ENCODE results near the gene ACVR1.
"Not testable (repeated sequence)": the region's sequence is repeated elsewhere in the genome, so short reads cannot be mapped to it uniquely, and the experiment has no call there.

Gene ACVR1

DNA sequence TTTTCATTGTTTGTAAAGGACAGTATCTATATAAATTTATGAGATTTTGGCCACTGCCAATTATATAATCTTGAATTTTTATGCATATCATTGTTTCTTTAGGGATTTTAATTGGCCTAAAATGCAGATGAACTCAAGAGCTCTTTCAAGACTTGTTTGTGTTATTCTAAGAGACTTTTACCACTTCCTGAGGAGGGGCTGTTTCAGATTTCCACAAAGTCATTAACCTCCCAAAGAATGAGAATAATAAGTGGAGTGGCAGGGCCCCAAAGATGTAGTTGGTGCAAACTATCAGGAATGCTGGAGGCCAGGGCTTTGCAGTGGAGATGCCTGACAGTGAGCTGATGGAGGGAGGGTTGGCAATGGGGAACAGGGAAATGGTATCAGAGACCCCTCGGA lies 15.5 kb upstream of the ACVR1 start:
- no peak for DNase-seq

DNA sequence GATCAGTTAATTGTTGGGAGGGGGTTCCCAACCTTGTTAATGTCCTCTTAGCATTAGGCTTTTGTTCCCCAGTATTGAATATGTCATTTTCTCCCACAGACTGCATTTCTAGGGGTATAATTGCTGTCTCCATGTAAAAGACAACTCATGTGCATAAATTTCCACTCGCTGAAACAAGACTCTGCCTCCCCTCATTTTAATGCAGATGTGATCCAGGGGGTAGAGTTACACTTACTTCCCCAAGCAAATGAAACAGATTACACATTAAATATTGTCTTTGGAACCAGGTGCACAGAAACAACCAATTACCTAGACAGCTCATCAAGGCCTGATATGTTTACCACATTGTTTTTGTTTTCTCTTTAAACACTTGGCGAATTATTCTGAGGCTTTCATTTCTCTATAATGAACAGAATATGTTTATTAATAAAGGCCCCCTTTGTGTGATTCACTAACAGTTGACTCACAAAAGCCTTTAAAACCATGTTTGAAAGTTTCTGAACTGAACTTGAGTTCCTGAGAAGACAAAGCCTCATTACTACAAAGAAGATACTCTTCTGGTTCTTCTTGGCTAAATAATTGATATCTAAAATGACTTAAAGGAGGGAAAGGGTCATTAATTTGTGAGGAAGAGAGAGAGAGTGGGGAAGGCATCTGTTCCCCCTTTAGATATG lies 15.0 kb upstream of the ACVR1 start:
- no peak for DNase-seq

DNA sequence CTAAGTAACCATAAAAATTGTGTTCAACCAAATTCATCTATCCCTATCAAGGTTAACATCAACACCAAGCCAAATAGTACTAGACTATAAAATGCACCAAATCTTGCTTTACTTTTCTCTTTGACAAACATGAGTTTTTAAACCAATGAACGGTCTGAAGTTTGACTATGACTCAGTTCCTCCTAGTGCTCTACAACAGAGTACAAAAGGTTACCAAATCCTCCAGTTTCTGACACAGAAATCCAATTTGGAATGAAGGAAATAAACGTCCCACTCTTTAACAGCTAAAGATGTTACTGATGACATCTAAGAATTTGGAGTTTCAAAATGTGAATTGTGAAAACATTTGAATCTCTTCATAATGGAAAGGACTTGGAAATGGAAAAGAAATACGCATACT lies 11.8 kb upstream of the ACVR1 start:
- no peak for DNase-seq

DNA sequence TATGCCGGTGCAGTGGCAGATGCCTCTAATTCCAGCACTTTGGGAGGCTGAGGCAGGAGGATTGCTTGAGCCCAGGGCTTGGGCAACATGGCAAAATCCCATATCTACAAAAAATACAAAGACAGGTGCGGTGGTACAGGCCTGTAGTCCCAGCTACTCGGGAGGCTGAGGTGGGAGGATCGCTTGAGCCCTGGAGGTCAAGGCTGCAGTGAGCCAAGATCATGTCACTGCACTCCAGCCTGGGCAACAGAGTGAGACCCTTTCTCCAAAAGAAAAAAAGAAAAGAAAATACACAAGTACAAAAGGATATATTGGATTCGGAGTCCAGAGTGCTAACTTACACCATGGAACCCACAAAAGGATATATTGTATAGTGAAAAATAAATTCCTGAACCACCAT lies 8.4 kb upstream of the ACVR1 start:
- not testable (repeated sequence) for DNase-seq

DNA sequence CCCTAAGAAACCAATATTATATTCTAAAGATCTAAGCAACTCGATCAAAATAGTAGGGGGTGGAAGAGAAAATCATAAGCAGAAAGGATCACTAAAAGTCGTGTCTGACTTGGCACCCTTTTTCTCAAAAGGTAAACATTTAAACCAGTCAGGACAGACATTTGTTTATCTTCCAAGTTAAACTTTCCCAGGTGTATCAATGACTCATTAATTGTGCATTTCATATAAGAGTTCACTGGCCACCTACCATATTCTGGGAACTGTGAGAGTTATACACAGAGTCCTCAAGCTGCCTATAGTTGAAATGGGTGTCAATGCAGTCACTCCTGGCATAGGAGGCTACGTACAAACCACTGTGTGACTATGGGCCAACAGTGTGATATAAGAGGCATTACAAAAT lies 4.8 kb upstream of the ACVR1 start:
- DNase-seq: no peak

DNA sequence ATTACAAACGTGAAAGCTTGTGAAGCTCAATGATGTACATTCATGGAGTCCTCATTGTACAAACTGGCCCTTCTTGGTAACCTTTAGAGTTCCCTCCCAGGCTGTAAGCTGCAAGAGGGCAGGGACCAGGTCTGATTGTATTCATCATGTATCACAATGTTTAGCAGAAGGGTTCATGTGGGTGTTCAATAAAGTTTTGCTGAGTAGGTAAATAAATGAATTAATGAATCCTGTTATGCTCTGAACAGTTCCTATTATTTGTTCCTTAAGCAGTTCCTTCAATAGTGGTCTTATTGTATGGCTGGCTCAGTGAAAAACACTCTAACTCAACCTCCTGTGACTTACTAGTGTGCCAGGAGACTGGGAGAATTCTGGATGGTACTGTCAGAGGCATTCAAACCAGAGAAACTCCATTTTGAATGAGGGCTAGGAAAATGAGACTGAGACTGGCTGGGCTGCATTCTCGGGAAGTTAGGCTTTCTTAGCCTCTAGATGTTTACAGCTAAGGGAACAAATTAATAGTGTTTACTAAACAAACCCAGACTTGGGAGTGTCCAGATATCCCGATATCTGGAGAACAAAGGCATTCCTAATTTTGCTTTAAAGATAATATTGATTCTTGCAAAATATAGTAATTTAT lies 1.8 kb upstream of the ACVR1 start:
- DNase-seq: no peak

DNA sequence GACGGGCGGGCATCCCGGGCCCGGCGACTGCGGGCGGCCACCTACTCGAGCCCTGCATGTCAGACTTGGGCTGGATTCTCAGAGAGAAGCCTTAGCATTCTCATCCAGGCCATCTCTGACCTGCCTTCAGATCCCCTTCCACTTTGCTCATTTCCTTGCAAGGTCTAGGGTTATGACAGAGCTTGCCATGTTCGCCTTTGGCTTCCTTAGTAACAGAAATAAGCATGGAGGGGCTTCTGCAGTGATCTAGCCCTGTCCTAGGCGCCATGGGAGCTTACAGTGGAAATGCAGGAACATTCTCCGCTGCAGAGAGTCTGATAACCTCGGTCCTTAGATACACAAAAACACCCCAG lies 632 bp upstream of the ACVR1 start:
- no peak for DNase-seq

DNA sequence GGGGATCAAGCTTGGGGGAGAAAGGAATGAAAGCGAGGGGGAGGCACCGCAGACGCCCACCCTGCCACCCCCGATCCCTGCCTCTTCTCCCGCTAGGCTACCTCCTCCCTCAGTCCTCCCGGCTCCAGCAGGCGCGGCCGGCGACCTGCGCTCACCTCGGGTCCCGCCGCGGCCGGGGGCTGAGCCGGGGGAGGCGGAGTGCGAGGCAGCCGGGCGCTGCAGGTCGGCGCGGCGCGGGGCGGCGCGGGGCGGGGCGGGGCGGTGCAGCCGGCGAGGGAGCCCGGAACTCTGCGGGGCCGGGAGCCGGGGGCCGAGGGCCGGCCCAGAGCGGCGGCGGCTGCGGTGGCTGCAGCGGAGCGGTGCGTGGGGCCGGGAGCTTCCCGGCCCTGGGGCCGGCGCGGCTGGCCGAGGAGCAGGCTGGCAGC lies 477 bp downstream of the ACVR1 start:
- DNase-seq: peak in 1 of 2 donors; percentile 51

DNA sequence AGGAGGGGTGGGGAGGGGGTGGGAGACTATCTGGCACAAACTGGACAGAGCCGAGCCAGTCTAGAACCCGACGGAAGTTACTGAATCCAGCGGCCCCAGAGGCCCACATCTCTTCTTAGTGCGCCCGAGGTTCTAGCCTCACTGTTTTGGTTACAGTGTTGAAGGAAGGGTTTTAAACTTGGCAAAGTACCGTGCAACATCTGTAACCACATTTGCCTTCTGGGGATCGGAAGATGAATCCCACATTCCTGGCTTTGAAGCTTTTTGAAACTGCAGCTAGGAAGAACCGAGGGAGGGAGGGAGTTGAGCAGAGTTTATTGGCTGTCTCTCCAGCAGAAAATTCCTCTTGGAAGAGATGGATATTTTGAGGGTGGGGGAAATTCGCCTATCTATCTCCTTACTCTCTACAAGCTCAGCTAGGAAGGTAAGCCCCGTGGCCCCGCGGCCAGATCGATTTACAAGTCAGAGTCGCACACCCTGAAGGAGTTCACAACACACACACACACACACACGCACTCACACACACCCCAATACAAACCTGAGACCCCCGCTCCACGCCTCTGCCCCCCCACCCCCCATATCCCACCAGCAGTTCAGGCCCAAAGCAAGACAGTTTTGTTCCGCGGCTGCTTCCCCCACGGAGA lies 1.0 kb downstream of the ACVR1 start:
- peak; percentile 14 to 32 for DNase-seq

DNA sequence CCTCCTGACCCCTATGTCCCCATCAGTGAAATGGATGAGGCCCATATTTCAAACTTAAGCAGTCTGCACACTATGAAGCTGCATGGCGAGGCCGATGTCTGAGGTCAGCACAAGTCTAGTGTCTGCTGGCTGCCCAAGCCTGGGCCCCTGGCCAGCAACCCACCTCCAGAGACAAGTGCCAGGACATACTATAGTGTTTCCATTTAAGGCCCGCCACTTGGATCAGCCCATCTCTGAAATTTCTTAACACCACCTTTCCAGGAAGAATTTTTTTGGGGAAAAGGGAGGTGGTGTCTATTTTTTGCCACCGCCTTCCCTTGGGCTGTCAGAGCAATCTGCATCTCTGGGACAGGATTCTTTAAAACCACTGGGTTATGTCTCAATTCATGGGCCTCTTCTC lies 1.8 kb downstream of the ACVR1 start:
- DNase-seq: no peak

DNA sequence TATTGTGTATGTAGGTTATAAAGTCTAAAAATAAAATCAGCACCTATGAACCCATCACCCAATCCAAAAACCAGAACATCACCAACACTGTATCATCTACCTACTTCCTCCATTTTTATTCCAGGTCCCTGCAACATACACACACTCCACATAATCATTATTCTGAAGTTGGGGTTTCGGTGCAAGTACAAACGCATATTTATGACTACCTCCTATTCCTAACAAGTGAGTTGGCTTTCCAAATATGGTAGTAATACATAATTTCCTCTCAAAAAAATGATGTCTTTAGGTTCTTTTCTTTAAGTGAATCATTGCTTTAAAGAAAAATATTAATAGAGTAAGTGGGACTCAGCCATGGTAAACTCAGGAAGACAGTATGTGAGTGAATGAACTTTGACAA lies 3.3 kb downstream of the ACVR1 start:
- DNase-seq: no peak

DNA sequence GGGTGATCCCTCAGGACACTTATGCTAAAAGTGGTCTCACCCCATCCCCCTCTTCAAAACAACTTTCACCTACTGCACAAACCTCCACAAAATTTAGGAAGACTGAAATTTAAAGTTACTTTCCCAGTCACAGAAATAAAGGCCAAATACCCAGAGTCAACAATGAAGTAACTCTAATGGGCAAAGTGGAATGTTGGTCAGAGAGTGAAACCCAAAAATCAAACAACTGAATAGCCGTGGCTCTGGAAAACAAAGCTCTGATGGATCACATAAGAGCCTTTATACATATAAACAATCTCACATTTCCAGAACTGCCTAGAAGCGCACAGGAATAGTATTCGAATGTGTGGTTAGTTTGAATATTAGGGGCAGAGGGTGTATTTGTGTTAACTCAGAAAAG lies 4.7 kb downstream of the ACVR1 start:
- DNase-seq: no peak

DNA sequence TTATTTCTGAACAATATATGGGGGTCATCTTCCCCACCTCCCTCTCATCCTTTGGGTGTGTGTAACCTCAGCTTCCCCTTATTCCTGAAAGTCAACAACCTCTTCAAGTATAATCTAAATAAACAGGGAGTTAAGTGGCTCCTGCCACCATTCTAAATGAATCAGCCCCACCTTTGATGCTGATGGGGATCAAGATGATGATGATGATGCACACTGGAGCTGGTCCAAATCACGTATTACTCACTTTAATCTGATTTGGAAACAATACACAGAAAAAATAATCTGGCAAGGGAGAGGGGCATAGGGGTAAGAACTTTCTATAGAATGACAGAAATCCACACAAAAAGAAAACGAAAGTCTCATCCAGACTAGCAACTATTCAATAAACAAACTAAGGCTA lies 7.1 kb downstream of the ACVR1 start:
- no peak for DNase-seq

DNA sequence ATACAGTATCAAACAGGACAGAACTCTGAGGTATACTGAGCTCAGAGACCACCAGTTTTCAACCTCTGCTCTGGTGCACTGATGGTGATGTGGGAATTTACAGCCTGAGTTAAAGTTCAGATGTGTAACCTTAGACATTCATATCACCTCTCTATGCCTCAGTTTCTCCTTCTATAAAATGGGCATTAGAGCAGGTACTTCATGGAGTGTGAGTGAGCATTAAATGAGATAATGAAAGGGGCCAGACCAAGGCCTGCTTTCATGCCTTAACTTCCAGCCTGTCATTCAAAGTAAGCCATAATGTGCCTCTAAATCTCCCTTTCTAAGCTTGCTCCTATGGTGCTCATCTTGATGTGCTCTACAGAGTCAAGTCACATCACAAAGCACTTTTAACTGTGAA lies 8.4 kb downstream of the ACVR1 start:
- no peak for DNase-seq

DNA sequence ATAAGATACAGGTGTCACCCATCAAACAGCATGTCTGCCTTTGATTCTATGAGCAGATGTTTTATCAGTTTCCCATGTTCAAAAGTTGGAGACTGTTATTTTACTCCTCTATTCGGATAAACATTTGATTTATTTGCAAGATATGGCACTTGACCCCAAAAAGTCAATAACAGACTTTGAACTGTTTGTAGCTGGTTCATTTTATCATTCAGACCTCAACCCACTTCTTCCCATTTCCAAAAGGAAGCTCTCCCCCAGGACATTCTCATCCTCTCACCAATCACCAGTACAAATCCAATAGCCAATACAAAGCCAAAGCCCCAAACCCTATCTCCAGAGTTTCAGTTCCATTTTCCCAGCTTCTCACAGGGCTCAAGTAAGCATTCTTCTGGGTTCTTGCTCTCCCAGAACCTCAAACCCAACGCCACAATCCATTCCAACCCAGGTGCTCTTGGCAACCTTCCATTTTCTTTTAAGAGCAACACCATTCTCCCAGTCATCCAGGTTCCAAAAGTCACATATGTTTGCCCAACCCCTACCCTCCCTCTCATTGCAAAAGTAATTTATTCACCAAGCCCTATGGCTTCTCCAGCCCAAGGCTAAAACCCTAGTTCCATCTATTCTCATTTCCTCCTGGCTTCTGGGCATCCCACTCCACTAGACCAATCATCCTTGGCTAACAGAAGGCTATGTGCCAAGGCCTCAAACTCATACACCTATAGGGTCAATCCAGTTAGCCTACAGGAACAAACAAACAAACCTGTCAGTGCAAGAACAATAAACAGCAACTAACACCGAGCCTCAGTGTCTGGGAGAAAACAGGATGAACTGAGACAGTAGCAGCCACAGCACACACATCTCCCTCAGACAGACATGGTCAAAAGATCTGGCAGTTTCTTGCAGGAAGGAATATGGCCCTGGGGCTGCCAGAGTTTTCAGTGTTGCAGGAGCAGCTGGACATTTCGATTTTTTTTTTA lies 9.2 kb downstream of the ACVR1 start:
- DNase-seq: no peak

DNA sequence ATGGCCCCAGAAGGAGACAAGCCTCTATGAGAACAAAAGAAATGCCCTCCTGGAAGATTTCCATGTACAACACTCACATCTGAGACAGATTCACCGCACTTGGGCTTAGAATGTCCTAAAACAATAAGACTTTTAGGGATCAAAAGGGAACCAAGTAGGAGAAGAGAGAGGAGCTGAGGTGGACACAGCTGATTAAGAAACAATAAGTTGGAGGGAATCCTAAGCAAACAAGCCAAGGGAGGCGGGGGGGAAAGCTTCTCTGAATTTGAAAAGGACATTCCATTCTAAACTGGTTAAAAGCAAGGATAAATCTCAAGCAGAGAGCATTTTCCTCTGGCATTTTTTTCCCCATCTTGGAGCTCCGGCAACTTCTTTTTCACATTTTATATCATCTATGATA lies 9.9 kb downstream of the ACVR1 start:
- DNase-seq: no peak

DNA sequence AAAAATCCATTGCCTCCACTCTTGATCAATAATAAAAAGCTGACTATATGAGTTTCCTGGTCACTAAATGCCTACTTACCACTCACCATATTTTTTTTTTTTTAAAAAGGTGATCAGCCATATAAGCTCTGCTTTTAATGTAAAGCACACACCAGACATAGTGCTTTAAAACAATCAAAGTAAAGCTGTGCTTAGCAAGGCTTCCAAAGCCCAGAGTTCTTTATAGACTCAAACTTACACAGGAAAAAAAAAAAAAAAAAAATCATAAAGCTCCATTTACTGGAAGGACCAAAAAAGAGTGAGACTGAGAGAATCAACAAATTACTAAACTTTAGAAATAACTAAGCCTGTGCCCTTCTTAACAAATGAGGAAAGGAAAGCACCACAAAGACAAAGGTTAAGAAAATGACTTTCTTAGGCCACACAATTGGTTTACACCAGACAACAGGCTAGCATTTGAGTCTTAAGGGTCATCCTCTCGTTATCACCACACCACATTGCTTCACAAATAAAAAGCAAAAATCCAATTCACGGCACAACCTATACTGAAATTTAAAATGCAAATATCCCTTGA lies 11.2 kb downstream of the ACVR1 start:
- no peak for DNase-seq

DNA sequence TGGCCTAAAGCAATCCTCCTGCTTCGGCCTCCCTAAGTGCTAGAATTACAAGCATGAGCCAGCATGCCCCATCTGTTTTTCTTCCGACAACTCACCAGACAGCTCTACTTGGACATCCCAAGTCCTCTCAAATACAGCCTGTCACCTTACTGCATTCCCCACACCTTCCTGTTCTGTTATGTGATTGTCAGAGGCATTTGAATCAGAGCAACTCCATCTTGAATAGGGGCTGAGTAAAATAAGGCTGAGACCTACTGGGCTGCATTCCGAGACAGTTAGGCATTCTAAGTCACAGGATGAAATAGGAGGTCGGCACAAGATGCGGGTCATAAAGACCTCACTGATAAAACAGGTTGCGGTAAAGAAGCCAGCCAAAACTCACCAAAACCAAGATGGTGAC lies 17.3 kb downstream of the ACVR1 start:
- no peak for DNase-seq

DNA sequence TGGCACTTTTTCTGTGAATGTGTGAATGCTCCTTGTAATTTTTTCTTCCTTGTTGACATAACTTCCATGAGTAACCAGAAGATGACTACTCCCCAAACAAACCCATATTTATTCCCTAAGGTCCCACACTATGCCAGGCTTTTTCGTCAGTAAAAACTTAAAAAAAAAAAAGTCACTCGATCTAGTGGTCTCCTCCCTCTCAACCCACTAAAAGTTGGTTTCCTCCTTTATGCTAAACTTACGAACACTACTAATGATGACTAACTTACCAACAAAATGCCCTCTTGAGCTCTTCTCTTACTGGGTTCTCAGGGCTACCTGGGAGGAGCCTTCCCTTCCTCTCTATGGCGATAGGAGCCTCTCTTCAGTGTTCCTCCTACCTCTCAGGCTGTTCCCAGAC lies 18.2 kb downstream of the ACVR1 start:
- no peak for DNase-seq

DNA sequence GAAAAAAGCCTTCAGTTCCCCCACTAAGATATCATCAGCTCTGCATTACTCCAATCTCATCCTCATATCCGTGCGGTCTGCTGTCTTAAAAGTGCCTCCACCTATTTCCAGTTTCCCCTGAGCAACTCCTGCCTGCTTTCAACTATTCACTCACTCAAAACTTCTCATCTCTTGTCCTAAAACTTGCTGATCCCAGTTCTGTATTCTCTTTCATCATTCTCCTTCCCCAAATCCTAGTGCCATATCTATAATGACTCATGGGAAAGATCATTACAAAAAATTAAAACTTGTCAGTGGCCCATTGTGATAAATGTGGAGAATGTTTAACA lies 20.0 kb downstream of the ACVR1 start:
- no peak for DNase-seq

DNA sequence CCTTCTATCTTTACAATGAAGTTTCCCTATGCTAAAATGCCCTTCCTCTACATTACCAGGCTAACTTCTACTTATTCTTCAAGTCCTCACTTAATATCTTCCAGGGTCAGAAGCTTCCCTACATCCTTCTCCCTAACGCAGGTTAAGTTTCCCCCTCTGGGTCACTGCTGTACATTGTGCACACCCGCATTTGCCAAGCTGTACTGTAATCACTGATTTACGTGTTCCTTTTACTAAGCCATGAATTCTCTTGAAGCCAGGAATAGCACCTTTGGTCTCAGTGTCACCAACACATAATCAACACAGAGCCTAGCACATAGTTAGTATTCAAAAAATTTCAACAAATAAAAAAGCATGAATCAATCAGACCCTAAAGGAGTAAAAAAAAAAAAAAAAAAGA lies 22.3 kb downstream of the ACVR1 start:
- no peak for DNase-seq

DNA sequence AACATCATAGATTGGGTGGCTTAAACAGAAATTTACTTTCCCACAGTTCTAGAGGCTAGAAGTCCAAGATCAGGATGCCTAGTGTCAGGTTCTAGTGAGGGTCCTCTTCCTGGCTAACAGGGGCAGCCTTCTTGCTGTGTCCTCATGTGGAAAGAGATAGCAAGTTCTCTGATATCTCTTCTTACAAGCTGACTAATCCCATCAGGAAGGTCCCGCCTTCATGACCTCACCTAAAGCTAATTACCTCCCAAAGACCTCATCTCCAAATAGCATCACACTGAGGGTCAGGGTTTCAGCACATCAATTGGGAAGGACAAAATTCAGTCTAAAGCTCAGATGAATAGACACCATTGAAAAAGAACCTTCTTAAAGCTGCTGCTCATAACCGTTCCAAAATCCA lies 22.9 kb downstream of the ACVR1 start:
- no peak for DNase-seq

DNA sequence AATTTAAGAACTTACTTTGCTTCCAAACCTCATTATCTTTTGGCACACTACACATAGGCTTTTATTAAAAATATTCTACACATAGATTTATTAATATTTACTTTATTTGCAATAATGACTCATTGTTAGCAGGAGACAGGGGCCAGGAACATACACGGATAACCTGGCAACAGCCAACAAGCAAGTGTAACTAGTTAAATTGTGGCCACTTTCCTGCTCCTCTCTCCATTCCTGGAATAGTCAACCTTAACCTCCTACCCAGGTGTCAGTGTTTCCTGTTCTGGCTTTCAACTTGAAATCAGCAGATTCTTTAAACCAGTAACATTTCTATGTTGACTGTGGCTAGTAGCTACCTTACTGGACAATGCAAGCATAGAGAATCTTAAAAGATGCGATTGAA lies 26.5 kb downstream of the ACVR1 start:
- DNase-seq: no peak

Measured in activated CD4-positive, alpha-beta T cell treated with anti-CD3 and anti-CD28 coated beads for 4 hours (primary cell).